Prostate gland (tissue), 2 donors: ENCODE data around the gene HHIPL1.

Experiments used
- POLR2A ChIP-seq: fragments of 450-650 bp; IDR thresholded peaks from one replicate; pipeline ENCODE4 v1.6.1; 2016; ENCODE audit warnings: antibody characterized with exemption, mild to moderate bottlenecking
- POLR2AphosphoS5 ChIP-seq: sonication (generic); formaldehyde crosslinking; IDR thresholded peaks from one replicate; pipeline ENCODE4 v1.6.1; 2017; ENCODE audit warnings: antibody characterized with exemption
- TF ChIP-seq, protein P1 (sequence below), 4 experiments: fragments of 200-600 bp in 2 of 4; fragments of 450-650 bp in 2 of 4; sonication (generic) in 2 of 4; IDR thresholded peaks; 1 replicate in 3 of 4; 2 replicates in 1 of 4; pipeline ENCODE4 v1.5.1; 2016 to 2019; ENCODE audit warnings: antibody characterized with exemption in 4 of 4, mild to moderate bottlenecking in 2 of 4, moderate library complexity in 2 of 4

DNA sequence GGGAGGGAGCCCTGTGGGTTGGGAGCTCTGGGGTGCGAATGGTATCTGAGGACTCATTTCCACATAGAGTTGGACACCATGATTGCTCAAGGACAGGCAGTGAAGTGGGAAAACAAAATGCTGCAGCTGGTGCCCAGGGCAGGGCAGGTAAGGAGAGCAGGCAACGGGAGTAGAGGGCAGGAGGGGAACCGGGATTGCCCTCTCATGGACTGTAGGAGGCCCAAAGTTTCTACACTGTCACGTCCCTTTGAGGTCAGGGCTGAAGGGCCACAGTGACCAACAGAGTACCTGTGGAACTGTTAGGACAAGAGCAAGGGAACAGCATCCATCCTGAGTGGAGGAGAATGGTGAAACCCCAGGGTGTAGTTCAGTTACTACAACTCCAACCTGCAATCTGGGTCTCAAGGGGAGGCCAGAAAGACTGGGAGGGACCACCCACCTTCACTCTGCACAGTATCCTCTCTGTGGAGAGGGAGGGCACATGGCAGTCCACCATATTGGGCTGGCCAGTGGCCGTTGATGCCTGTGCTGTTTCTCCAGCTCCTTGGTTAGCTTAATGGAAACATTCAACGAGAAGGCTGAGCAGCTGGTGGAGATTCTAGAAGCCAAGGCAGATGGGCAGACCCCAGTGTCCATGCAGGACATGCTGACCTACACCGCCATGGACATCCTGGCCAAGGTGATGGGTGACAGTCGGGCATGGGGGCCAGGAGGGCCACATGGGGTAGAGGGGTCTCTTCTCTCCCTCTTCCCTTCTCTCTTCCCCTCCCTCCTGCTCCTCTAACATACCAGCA is 61.4 kb downstream of the HHIPL1 start:
- TF ChIP-seq, protein P1, sequence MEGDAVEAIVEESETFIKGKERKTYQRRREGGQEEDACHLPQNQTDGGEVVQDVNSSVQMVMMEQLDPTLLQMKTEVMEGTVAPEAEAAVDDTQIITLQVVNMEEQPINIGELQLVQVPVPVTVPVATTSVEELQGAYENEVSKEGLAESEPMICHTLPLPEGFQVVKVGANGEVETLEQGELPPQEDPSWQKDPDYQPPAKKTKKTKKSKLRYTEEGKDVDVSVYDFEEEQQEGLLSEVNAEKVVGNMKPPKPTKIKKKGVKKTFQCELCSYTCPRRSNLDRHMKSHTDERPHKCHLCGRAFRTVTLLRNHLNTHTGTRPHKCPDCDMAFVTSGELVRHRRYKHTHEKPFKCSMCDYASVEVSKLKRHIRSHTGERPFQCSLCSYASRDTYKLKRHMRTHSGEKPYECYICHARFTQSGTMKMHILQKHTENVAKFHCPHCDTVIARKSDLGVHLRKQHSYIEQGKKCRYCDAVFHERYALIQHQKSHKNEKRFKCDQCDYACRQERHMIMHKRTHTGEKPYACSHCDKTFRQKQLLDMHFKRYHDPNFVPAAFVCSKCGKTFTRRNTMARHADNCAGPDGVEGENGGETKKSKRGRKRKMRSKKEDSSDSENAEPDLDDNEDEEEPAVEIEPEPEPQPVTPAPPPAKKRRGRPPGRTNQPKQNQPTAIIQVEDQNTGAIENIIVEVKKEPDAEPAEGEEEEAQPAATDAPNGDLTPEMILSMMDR (IDR thresholded peaks at IDR 0.05), result no peak
- TF ChIP-seq POLR2A (no peak), POLR2AphosphoS5 (no peak)
